Measurements from ENCODE around the gene MAST4.
A peak's percentile ranks its signal among the peaks of the same experiment; 100 is the strongest.
"Not testable (repeated sequence)": the region's sequence is repeated elsewhere in the genome, so short reads cannot be mapped to it uniquely, and the experiment has no call there.

Gene MAST4

GRCh38 chr5:66744040-66744439 is 147.8 kb downstream of the MAST4 start:
- DNase-seq (ENCODE audit: low spot score), result no peak

- DNase-seq (ENCODE audit: low spot score), result no peak
These were observed 149.1 kb downstream of the MAST4 start for GRCh38 chr5:66745297-66745696.

GRCh38 chr5:66747607-66748006 is 151.4 kb downstream of the MAST4 start:
- no peak for DNase-seq (ENCODE audit: low spot score)

GRCh38 chr5:66752668-66753067 is 156.5 kb downstream of the MAST4 start:
- DNase-seq (ENCODE audit: low spot score), result not testable (repeated sequence)

- DNase-seq (ENCODE audit: low spot score), result peak; percentile 70
These were observed 161.1 kb downstream of the MAST4 start for GRCh38 chr5:66757219-66757833.

- no peak for DNase-seq (ENCODE audit: low spot score)
These were observed 161.7 kb downstream of the MAST4 start for GRCh38 chr5:66757834-66758371.

GRCh38 chr5:66769030-66769733 is 173.0 kb downstream of the MAST4 start:
- DNase-seq (ENCODE audit: low spot score), result no peak

- no peak for DNase-seq (ENCODE audit: low spot score)
These were observed 173.8 kb downstream of the MAST4 start for GRCh38 chr5:66769839-66770617.

GRCh38 chr5:66777868-66778267 is 181.7 kb downstream of the MAST4 start:
- DNase-seq (ENCODE audit: low spot score), result no peak

- no peak for DNase-seq (ENCODE audit: low spot score)
These were observed 183.3 kb downstream of the MAST4 start for GRCh38 chr5:66779528-66779927.

GRCh38 chr5:66788556-66788955 is 192.4 kb downstream of the MAST4 start:
- no peak for DNase-seq (ENCODE audit: low spot score)

GRCh38 chr5:66789434-66789833 is 193.2 kb downstream of the MAST4 start:
- DNase-seq (ENCODE audit: low spot score), result no peak

- DNase-seq (ENCODE audit: low spot score), result no peak
These were observed 196.9 kb downstream of the MAST4 start for GRCh38 chr5:66793049-66793448.

- no peak for DNase-seq (ENCODE audit: low spot score)
These were observed 199.5 kb downstream of the MAST4 start for GRCh38 chr5:66795682-66796081.

GRCh38 chr5:66796305-66797292 is 200.4 kb downstream of the MAST4 start:
- peak; percentile 13 for DNase-seq (ENCODE audit: low spot score)

- DNase-seq (ENCODE audit: low spot score), result no peak
These were observed 206.7 kb downstream of the MAST4 start for GRCh38 chr5:66802941-66803340.

- peak; percentile 17 for DNase-seq (ENCODE audit: low spot score)
These were observed 209.6 kb downstream of the MAST4 start for GRCh38 chr5:66805514-66806430.

GRCh38 chr5:66807743-66808142 is 211.6 kb downstream of the MAST4 start:
- peak; percentile 69 for DNase-seq (ENCODE audit: low spot score)

- no peak for DNase-seq (ENCODE audit: low spot score)
These were observed 212.5 kb downstream of the MAST4 start for GRCh38 chr5:66808663-66809062.

- no peak for DNase-seq (ENCODE audit: low spot score)
These were observed 214.0 kb downstream of the MAST4 start for GRCh38 chr5:66810151-66810550.

All from kidney capillary endothelial cell (primary cell).